ENCODE measurements around the gene PLLP.
A peak's percentile ranks its signal among the peaks of the same experiment; 100 is the strongest.
"Not testable (repeated sequence)": the region's sequence is repeated elsewhere in the genome, so short reads cannot be mapped to it uniquely, and the experiment has no call there.

PLLP gene

GRCh38 chr16:57303021-57303909 is 18.8 kb upstream of the PLLP start:
- DNase-seq (ENCODE audit: low read depth): no peak

DNA sequence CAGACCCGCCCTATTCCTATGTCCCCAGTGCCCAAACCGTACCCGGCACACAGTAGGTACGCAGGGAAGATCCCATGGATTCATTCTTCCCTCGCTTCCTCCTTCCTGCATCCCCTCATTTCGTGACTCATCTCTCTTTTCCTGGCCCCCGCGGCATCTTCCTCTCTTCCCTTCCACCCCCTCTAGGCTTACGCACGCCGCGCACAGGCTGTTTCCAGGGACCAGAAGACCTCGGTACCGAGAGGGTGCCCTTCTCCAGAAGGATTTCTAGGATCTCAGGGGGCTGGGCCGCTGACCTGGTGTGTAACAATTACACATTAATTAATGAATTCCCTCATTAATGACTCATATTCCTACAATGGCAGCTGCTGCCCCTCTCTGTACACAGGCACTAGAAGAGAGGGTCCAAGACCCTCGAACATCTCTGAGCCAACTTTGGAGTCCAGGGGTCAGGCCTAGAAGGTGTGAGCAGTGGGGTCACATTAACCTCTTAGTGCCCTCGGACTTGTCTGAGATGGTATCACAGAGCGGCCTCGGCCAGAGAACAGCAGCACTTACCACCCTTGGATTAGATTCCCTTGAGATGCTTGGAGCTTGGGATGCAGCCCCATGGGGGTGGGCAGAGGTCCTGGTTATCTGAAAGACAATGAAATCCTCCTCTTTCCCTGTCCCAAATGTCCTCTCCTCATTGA is 16.8 kb upstream of the PLLP start:
- DNase-seq (ENCODE audit: low read depth): no peak

DNA sequence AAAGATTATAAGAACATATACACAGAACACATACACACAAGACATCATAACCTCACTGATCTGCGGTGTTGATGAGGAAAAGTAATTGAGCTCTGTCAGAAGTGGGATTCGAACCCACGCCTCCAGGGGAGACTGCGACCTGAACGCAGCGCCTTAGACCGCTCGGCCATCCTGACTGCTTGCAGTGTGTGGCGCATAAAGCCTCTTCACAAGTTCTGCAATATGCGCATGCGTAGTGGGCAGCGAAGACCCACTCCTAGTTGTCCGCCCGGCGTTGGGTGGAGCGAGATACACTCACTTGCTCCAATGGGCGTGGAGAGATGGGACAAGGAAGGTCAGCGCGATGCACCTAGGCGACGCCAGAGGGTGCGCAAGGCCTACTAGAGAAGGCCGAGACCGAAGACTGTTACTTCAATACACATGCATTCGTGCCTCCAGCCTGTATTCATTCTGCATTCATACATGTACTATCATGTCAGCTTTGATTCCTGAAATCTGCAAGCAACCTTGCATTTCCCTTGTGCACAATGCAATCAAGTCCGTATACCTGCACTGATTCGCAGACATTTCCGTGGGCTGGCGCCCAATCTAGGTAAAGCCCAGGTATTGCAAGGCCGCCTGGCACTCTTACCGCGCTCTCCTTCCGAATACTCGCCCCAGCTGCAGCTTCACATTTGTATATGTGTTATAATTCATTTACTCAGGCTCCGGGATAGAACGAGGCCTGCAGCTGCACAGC is 16.1 kb upstream of the PLLP start:
- peak; percentile 97 for DNase-seq (ENCODE audit: low read depth)

DNA sequence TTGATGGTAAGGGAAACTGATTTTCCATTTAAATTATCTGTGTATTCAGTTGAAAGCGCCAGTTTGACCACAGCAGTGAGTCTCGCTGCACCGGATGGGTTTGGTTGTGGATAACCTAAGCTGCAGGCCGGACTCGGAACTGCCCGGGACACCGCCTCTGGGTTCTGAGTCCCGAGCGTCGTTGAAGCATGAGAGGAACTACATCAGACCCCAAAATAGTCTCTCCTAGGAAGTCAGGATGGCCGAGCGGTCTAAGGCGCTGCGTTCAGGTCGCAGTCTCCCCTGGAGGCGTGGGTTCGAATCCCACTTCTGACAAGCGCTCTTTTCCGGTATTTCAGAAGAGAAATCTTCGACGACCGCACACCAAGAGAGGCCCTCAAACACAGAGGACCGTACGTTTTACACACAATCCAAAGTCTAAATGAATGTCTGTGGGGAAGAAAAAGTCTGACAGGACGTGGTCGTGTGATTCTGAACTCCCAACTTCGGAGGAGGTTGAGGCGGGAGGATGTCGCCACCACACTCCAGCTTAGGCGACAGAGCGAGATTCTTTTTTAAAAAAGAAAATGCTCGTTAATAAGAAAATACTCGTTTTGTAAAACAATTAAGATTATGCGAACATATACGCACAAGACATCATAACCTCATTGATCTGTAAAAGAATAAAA is 15.4 kb upstream of the PLLP start:
- DNase-seq (ENCODE audit: low read depth): peak; percentile 66

GRCh38 chr16:57299009-57299718 is 14.7 kb upstream of the PLLP start:
- no peak for DNase-seq (ENCODE audit: low read depth)

GRCh38 chr16:57297856-57298255 is 13.4 kb upstream of the PLLP start:
- no peak for DNase-seq (ENCODE audit: low read depth)

DNA sequence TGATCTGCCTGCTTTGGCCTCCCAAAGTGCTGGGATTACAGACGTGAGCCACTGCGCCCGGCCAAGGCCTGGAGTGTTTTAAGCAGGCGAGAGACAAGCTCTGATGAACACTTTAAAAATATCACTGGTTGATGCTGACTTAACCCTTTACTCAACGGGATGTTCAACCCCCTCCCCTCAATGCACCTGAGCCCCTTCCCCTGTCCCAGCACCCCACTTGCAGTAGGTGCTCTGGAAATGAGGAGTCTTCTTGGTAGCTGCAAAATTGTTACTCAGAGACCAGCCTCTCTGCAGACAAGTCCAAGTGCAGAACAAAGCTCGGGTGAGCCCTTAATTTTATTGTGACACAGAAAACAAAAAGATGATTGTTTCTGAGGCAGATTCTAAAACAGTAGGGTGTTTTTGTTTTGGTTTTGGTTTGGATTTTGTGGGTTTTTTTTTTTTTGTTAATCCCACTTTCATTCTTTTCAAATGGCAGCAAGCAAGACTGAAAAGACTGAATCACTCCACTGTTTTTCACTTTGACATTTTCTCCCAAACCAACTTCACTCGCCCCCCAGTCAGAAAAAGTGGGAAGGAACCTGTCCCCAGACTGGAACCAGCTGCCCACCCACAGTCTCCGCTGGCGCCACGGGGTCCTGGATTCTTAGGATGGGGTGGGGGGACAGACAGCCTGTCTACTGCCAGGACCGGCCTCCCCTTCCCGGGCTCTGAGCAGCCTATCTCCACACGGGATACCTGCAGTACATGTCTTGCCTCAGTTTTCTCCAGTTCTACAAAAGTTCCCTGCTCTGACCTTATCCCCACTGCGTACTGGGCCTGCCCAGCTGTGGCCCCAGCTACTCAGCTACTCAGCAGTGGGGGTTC is 5.2 kb upstream of the PLLP start:
- no peak for DNase-seq (ENCODE audit: low read depth)

DNA sequence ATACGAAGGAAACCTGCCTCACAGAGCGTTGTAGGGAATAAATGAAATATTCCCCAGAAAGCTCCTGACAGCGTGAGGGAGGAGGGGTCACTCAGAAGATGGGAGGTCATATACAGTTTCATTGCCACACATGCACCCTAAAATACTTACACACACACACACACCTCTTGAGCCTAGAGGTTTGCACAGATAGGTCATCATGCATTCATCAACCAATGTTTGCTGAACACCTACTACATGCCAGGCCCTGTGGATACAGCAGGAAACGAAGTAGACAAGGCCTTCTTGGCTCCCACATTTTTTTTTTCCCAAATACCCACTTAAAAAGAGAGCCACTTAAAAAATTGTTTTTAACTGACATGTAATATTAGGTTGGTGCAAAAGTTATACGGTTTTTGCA is 907 bp upstream of the PLLP start:
- no peak for DNase-seq (ENCODE audit: low read depth)

DNA sequence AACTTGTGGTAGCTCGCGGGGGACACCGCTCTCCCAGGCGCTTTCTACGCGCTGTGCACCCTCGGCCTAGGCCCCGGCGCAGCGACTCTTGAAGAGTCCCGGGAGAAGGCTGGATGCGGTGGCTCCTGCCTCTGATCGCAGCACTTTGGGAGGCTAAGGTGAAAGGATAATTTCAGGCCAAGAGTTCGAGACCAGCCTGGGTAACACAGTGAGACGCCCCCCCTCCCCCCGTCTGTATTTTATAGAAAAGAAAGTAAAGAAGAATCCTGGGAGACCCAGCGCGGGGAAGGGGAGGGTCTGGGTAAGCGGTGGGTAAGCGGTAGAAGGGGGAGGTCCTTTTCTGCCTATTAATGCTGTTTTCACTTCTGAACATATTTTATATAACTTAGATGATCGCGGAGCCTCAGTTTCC is 486 bp upstream of the PLLP start:
- DNase-seq (ENCODE audit: low read depth): no peak

DNA sequence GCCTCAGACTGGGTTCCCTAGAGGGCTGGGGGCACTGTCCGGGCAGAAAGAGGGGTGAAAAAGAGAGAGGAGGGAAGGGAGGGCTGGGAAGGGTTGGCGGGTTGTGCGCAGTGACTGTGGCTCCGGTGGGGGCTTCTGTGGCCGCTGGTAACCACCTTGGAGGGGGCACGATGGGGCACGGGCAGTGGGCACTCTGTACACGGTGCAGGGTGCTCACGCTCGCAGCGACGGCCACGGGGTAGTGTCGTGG is 588 bp downstream of the PLLP start:
- DNase-seq (ENCODE audit: low read depth): no peak

DNA sequence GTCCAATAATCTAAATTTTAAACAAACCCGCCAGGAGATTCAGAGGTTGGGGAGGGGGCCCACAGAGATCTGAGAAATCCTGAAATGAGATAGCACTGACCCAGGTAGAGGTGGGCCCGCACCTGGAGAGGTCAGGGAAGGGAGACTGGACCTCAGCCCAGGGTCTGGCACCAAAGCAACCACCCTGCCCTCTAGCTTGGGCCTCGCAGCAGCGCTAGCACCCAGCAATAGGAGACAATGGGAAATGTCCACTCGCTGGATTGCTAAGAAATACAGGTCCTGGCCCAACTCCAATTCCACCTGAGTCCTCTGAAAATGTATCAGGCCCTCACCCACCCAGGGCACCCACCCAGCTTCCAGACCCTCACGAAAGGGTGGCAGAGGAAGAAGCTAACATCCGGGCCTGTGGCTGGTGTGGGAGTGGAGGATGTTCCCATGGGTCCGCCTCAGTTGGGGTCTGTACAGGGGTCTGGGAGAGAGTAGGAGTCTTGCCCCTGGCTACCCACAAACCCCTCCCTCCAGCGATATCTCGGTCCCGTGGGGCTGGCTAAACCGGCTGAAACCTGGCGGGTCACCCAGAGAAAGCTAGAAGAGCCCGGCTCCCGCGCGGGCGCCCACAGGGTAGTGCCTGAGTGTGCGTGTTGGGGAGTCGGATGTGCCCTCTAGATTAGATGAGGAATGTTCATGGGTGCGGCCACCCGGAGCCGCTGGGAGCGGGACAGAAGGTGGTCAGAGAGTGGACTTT is 1.1 kb downstream of the PLLP start:
- no peak for DNase-seq (ENCODE audit: low read depth)

DNA sequence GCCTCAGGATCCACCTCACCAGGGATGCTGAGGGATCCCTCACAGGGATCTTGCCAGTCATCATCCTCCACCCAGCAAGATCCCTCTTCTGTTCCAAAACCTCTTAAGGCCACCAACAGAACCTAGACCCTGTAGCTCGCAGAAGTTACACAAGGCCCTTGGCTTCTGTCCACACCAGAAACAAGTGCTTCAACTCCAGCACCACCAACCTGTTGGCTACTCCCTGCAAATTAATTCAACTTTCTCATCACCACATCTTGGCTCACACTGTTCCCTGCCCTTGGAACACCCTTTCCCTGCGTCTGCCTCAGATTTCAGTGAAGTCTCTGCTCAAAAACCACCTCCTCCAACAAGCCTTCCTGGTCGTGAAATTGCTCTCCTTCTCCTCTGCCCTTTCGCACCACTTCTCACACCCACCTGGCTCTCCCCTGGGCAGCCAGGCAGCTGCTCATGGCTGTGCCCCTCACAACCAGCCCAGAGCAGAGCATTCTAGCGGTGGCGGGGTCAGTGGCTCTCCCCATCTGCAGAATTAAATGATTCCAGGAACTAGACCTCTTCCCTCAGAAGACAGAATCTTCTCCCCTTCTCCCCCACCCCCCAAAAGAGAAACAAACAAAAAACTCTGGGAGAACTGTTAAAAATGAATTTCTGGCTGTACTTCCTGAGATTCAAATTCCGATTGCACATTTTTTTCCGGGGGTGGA is 1.8 kb downstream of the PLLP start:
- DNase-seq (ENCODE audit: low read depth): no peak

DNA sequence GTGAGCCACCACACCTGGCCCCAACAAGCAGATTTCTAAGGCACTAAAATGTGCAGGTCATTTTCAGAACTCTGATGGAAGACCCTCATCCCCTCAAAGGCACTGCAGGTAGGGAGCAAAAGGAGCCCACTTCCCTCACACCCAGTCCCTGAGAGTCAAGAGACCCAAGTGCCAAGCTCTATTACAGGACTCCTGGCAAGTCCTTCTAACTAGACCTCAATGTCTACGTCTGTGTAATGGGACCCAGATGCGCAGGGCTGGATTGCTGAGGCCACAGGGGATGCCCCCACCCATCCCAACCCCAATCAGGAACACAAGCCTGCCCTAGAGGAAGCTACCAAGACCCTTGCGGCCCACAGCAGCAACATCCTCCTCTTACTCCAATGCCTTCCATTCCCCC is 2.7 kb downstream of the PLLP start:
- no peak for DNase-seq (ENCODE audit: low read depth)

GRCh38 chr16:57279780-57280638 is 4.5 kb downstream of the PLLP start:
- DNase-seq (ENCODE audit: low read depth): no peak

- no peak for DNase-seq (ENCODE audit: low read depth)
These were observed 6.0 kb downstream of the PLLP start for GRCh38 chr16:57278494-57278893.

DNA sequence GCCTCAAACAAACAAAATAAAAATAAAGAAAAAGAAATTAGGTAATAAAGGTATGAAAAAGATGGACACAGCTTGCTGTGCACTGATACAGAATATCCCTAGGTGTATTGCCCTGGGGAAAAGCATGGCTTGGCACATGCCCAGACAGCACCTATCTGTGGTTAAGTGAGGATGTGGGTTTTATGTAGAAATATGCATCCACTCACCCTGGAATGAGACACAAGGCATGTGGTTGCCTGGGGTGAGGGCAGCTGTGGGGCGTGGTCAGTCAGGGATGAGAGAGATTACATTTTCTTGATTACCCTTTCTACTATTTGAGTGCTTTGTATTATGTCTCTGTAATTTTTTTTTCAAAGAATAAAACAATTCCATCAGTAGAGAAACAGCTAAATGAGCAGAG is 6.9 kb downstream of the PLLP start:
- DNase-seq (ENCODE audit: low read depth): no peak

DNA sequence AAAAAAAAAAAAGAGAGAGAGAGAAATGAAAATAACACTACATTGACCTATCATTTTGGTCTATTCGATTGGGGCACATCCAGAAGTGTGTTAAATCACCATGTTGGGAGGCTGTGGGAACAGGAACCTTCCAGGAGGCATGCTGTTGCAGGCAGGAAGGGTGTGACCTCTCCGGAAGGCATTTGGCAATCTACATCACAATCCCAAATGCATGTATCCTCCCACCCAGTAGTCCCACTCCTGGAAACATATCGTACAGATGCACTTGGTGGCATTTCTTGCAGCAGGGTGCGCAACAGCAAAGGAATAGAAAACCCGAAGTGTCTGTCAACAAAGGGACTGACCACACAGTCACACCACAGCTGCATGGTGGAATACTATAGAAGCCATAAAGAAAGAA is 7.9 kb downstream of the PLLP start:
- no peak for DNase-seq (ENCODE audit: low read depth)

DNA sequence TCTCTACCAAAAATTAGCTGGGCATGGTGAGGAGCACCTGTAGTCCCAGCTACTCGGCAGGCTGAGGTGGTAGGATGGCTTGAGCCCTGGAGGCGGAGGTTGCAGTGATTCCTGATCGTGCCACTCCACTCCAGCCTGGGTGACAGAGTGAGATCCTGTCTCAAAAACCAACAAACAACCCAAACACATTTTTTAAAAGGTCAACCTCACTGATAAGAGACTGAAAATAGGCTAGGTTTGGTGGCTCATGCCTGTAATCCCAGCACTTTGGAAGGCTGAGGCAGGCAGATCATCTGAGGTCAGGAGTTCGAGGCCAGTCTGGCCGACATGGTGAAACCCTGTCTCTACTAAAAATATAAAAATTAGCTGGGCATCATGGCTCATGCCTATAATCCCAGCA is 8.5 kb downstream of the PLLP start:
- not testable (repeated sequence) for DNase-seq (ENCODE audit: low read depth)

DNA sequence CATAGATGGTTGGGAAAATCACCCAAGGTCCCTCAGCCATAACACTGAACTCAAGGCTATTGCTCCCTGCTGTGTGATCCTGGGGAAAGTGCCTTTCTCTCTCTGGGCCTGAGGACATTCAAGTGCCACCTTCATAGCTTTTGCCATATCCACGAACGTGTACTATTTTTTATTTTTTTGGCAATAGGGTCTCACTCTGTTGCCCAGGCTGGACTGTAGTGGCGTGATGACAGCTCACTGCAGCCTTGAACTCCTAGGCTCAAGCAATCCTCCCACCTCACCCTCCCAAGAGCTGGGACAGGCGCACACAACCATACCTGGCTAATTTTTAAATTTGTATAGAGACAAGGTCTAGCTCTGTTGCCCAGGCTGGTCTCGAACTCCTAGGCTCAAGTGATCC is 10.6 kb downstream of the PLLP start:
- no peak for DNase-seq (ENCODE audit: low read depth)
